ENCODE data around the gene CTCFL. TPM values are rescaled to one million over a fixed set of nuclear protein-coding genes. Genes with fewer than 3 reads are reported as not detected.

Gene CTCFL
- total and polyA plus RNA-seq, 9 donors = 0.04 to 0.24 (median 0.20) TPM; not detected in 1

GRCh38 chr20:57455386-57455785 is 69.6 kb downstream of the CTCFL start:
- H3K27me3 ChIP-seq (ENCODE audit: control insufficient read depth, insufficient read depth, low read length) = no peaks in the 10 kb centered on the region
- no peak overlapping the region for H3K27ac ChIP-seq (ENCODE audit: low read length)
- H3K9me3 ChIP-seq (replicated peaks; ENCODE audit: control insufficient read depth, low read depth, low read length) = no peaks in the 10 kb centered on the region
- H3K4me3 ChIP-seq (ENCODE audit: low read length) = no peak overlapping the region
- no peak for DNase-seq
- H3K4me1 ChIP-seq (ENCODE audit: control insufficient read depth, insufficient read depth, low read length) = peaks cover 25% of the 10 kb centered on the region
- WGBS (ENCODE audit: insufficient coverage) = 83% methylated on average over 3 of the region's 3 CpGs
- no peaks in the 10 kb centered on the region for H3K36me3 ChIP-seq (ENCODE audit: control insufficient read depth, insufficient read depth, low read length)

- Histone ChIP-seq H3K4me1 (ENCODE audit: control insufficient read depth, insufficient read depth, low read length) (peaks cover 25% of the 10 kb centered on the region), H3K36me3 (ENCODE audit: control insufficient read depth, insufficient read depth, low read length) (no peaks in the 10 kb centered on the region), H3K27me3 (ENCODE audit: control insufficient read depth, insufficient read depth, low read length) (no peaks in the 10 kb centered on the region), H3K9me3 (replicated peaks; ENCODE audit: control insufficient read depth, low read depth, low read length) (peaks cover 1% of the 10 kb centered on the region), H3K4me3 (ENCODE audit: low read length) (no peak overlapping the region), H3K27ac (ENCODE audit: low read length) (no peak overlapping the region)
- WGBS (ENCODE audit: insufficient coverage) = 76% methylated on average over 13 of the region's 21 CpGs
- peak; percentile 58 for DNase-seq
Observed at GRCh38 chr20:57451795-57452661, 72.9 kb downstream of the CTCFL start.

GRCh38 chr20:57451431-57451794 is 73.5 kb downstream of the CTCFL start:
- peaks cover 25% of the 10 kb centered on the region for H3K4me1 ChIP-seq (ENCODE audit: control insufficient read depth, insufficient read depth, low read length)
- H3K9me3 ChIP-seq (replicated peaks; ENCODE audit: control insufficient read depth, low read depth, low read length) = peaks cover 5% of the 10 kb centered on the region
- 88% methylated on average over 7 of the region's 7 CpGs for WGBS (ENCODE audit: insufficient coverage)
- no peaks in the 10 kb centered on the region for H3K27me3 ChIP-seq (ENCODE audit: control insufficient read depth, insufficient read depth, low read length)
- no peak overlapping the region for H3K4me3 ChIP-seq (ENCODE audit: low read length)
- H3K36me3 ChIP-seq (ENCODE audit: control insufficient read depth, insufficient read depth, low read length) = no peaks in the 10 kb centered on the region
- H3K27ac ChIP-seq (ENCODE audit: low read length) = no peak overlapping the region
- DNase-seq = no peak

DNA sequence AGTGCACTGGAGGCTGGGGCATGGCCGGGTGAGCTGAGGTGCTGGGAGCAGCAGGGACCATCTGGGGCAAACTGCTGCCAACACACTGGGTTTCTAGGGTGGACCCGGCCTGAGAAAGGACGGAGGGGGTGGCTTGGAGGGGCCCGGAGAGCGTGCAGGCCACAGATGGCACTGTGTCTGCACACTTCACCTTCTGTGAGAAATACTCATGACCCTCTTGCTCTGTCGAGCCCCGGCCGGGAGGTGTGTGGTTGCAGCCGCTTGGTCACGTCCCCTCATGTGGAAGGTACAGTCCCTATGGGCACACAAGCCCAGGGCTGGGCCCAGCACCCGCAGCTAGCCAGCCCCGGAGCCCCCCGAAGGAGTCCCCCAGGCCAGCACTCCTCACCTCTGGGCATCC is 74.0 kb downstream of the CTCFL start:
- H3K4me1 ChIP-seq (ENCODE audit: control insufficient read depth, insufficient read depth, low read length) = peaks cover 27% of the 10 kb centered on the region
- WGBS (ENCODE audit: insufficient coverage) = 56% methylated on average over 10 of the region's 13 CpGs
- no peaks in the 10 kb centered on the region for H3K36me3 ChIP-seq (ENCODE audit: control insufficient read depth, insufficient read depth, low read length)
- DNase-seq = no peak
- no peaks in the 10 kb centered on the region for H3K27me3 ChIP-seq (ENCODE audit: control insufficient read depth, insufficient read depth, low read length)
- no peak overlapping the region for H3K27ac ChIP-seq (ENCODE audit: low read length)
- H3K4me3 ChIP-seq (ENCODE audit: low read length) = no peak overlapping the region
- peaks cover 5% of the 10 kb centered on the region for H3K9me3 ChIP-seq (replicated peaks; ENCODE audit: control insufficient read depth, low read depth, low read length)

- H3K27ac ChIP-seq (ENCODE audit: low read length) = no peak overlapping the region
- no peak overlapping the region for H3K4me3 ChIP-seq (ENCODE audit: low read length)
- WGBS (ENCODE audit: insufficient coverage) = 8% methylated on average over 6 of the region's 12 CpGs
- DNase-seq = peak; percentile 53
- peaks cover 5% of the 10 kb centered on the region for H3K9me3 ChIP-seq (replicated peaks; ENCODE audit: control insufficient read depth, low read depth, low read length)
- no peaks in the 10 kb centered on the region for H3K36me3 ChIP-seq (ENCODE audit: control insufficient read depth, insufficient read depth, low read length)
- H3K4me1 ChIP-seq (ENCODE audit: control insufficient read depth, insufficient read depth, low read length) = peaks cover 28% of the 10 kb centered on the region
- no peaks in the 10 kb centered on the region for H3K27me3 ChIP-seq (ENCODE audit: control insufficient read depth, insufficient read depth, low read length)
Observed at GRCh38 chr20:57450419-57450818, 74.5 kb downstream of the CTCFL start.

DNA sequence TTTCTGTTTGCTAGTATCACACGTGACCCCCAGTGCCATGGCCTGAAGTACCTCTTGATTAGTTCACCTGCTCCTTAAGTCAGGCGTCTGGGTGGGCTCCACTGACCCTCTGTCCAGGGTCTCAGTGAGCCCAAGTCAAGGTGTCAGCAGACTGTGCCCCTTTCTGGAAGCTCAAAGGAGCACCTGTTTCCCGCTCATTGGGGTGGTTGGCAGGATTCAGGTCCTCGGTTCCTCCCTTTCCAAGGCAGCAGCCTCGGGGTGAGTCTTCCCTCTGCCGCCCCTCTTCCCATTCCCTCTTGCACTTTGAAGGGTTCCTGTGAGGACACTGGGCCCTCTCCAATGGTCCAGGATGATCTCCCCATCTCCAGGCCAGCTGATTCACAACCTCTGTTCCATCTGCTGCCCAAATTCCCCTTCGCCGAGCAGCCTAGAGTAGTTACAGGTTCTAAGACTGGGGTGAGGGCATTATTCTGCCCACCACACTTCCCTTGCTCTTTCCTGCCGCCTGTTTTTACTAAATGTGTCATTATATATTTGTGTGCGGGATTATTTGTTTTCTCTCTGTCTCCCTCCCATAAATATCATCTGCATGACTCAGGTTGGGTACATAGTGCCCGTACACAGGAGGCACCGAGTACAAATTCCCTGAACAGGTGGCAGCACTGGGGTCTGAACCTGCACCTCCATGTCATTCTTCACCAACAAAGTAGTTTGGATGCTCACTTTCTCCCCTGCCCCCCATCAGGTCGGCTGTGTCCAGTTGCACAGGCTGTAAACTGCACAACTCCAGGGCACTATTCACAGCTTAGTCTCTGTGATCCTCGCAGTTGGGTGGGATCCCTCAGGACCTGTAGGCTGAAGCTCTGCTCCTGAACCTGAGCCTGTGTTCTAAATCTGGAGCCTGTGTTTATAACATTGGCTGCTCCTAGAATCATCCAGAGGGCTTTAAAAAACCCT is 75.3 kb downstream of the CTCFL start:
- Histone ChIP-seq H3K27ac (ENCODE audit: low read length) (no peak overlapping the region), H3K9me3 (replicated peaks; ENCODE audit: control insufficient read depth, low read depth, low read length) (peaks cover 5% of the 10 kb centered on the region), H3K27me3 (ENCODE audit: control insufficient read depth, insufficient read depth, low read length) (no peaks in the 10 kb centered on the region), H3K4me3 (ENCODE audit: low read length) (no peak overlapping the region), H3K4me1 (ENCODE audit: control insufficient read depth, insufficient read depth, low read length) (peaks cover 32% of the 10 kb centered on the region), H3K36me3 (ENCODE audit: control insufficient read depth, insufficient read depth, low read length) (no peaks in the 10 kb centered on the region)
- WGBS (ENCODE audit: insufficient coverage) = 57% methylated on average over 7 of the region's 14 CpGs
- no peak for DNase-seq

- Histone ChIP-seq H3K4me1 (ENCODE audit: control insufficient read depth, insufficient read depth, low read length) (peaks cover 32% of the 10 kb centered on the region), H3K27ac (ENCODE audit: low read length) (no peak overlapping the region)
Observed at GRCh38 chr20:57448764-57449354, 76.1 kb downstream of the CTCFL start.

More at GRCh38 chr20:57448764-57449354, 76.1 kb downstream of the CTCFL start:
- Histone ChIP-seq H3K27me3 (ENCODE audit: control insufficient read depth, insufficient read depth, low read length) (no peaks in the 10 kb centered on the region), H3K36me3 (ENCODE audit: control insufficient read depth, insufficient read depth, low read length) (no peaks in the 10 kb centered on the region), H3K9me3 (replicated peaks; ENCODE audit: control insufficient read depth, low read depth, low read length) (peaks cover 5% of the 10 kb centered on the region), H3K4me3 (ENCODE audit: low read length) (no peak overlapping the region)
- WGBS (ENCODE audit: insufficient coverage) = 82% methylated on average over 7 of the region's 9 CpGs
- DNase-seq = no peak

Other genes starting within 250 kb of the CTCFL start
- not detected for gene SPO11, start 195.3 kb downstream of the CTCFL start, total RNA-seq
- gene SPO11, start 195.3 kb downstream of the CTCFL start, polyA plus RNA-seq (ENCODE audit: insufficient read depth in 1 of 8, insufficient read length in 8 of 8, low replicate concordance in 1 of 8) = not detected
- 19.9 TPM for gene RAE1, start 173.9 kb downstream of the CTCFL start, total RNA-seq
- gene RAE1, start 173.9 kb downstream of the CTCFL start, polyA plus RNA-seq (ENCODE audit: insufficient read depth in 1 of 8, insufficient read length in 8 of 8, low replicate concordance in 1 of 8) = 10 to 100 TPM; 24.2 to 30.5 (median 25.5) TPM
- gene RBM38, start 133.7 kb downstream of the CTCFL start, total RNA-seq = 31.7 TPM
- gene RBM38, start 133.7 kb downstream of the CTCFL start, polyA plus RNA-seq (ENCODE audit: insufficient read depth in 1 of 8, insufficient read length in 8 of 8, low replicate concordance in 1 of 8) = 10 to 100 TPM; 46.0 to 63.7 (median 57.2) TPM
- 0.13 TPM for gene PCK1, start 36.0 kb upstream of the CTCFL start, total RNA-seq
- 1 to 10 TPM in 1 of 8 donors, under 1 TPM in 6, not detected in 1; 0.05 to 1.5 (median 0.20) TPM for gene PCK1, start 36.0 kb upstream of the CTCFL start, polyA plus RNA-seq (ENCODE audit: insufficient read depth in 1 of 8, insufficient read length in 8 of 8, low replicate concordance in 1 of 8)
- gene ZBP1, start 95.3 kb upstream of the CTCFL start, total RNA-seq = 0.13 TPM
- gene ZBP1, start 95.3 kb upstream of the CTCFL start, polyA plus RNA-seq (ENCODE audit: insufficient read depth in 1 of 8, insufficient read length in 8 of 8, low replicate concordance in 1 of 8) = under 1 TPM in 5 of 8 donors, not detected in 3; 0.04 to 0.18 (median 0.10) TPM
- 8.2 TPM for gene PMEPA1, start 184.9 kb upstream of the CTCFL start, total RNA-seq
- gene PMEPA1, start 184.9 kb upstream of the CTCFL start, polyA plus RNA-seq (ENCODE audit: insufficient read depth in 1 of 8, insufficient read length in 8 of 8, low replicate concordance in 1 of 8) = 10 to 100 TPM; 17.0 to 29.4 (median 25.2) TPM

All from muscle of leg (tissue), 11 donors.